ENCODE data around the gene ARFGAP1. TPM values are rescaled to one million over a fixed set of nuclear protein-coding genes. Genes with fewer than 3 reads are reported as not detected.
"Not testable (repeated sequence)": the region's sequence is repeated elsewhere in the genome, so short reads cannot be mapped to it uniquely, and the experiment has no call there.

ARFGAP1 gene
- total and polyA plus RNA-seq, 2 donors: 36.3 to 111 TPM

- Histone ChIP-seq H3K4me3 (ENCODE audit: low read length in 2 of 2) (no peak overlapping the region), H3K4me1 (ENCODE audit: control insufficient read depth in 2 of 2, insufficient read depth in 2 of 2, low read length in 2 of 2) (no peaks in the 10 kb centered on the region), H3K27me3 (ENCODE audit: control insufficient read depth in 2 of 2, insufficient read depth in 1 of 2, low read length in 1 of 2) (peaks cover 29 to 74% of the 10 kb centered on the region in 2 donors), H3K36me3 (ENCODE audit: control insufficient read depth in 2 of 2, insufficient read depth in 2 of 2, low read length in 1 of 2) (no peaks in the 10 kb centered on the region), H3K9me3 (ENCODE audit: control insufficient read depth in 2 of 2, insufficient read depth in 1 of 2, low read length in 1 of 2) (no peaks in the 10 kb centered on the region), H3K27ac (ENCODE audit: low read depth in 1 of 2, low read length in 1 of 2) (no peak overlapping the region)
- WGBS: 81% methylated on average over 24 of the region's 24 CpGs
- DNase-seq (ENCODE audit: low read depth in 6 of 9, low spot score in 9 of 9): no peak
These were observed 24.9 kb upstream of the ARFGAP1 start for GRCh38 chr20:63247671-63248228.

GRCh38 chr20:63248835-63249591 is 23.6 kb upstream of the ARFGAP1 start:
- Histone ChIP-seq H3K4me1 (ENCODE audit: control insufficient read depth in 2 of 2, insufficient read depth in 2 of 2, low read length in 2 of 2) (no peaks in the 10 kb centered on the region), H3K36me3 (ENCODE audit: control insufficient read depth in 2 of 2, insufficient read depth in 2 of 2, low read length in 1 of 2) (no peaks in the 10 kb centered on the region), H3K27me3 (ENCODE audit: control insufficient read depth in 2 of 2, insufficient read depth in 1 of 2, low read length in 1 of 2) (peaks cover 41 to 84% of the 10 kb centered on the region in 2 donors), H3K27ac (ENCODE audit: low read depth in 1 of 2, low read length in 1 of 2) (no peak overlapping the region), H3K9me3 (ENCODE audit: control insufficient read depth in 2 of 2, insufficient read depth in 1 of 2, low read length in 1 of 2) (no peaks in the 10 kb centered on the region), H3K4me3 (ENCODE audit: low read length in 2 of 2) (no peak overlapping the region)
- WGBS: 82% methylated on average over 25 of the region's 25 CpGs
- DNase-seq (ENCODE audit: low read depth in 6 of 9, low spot score in 9 of 9): no peak

- WGBS: 93% methylated on average over 15 of the region's 15 CpGs
- H3K4me1 ChIP-seq (ENCODE audit: control insufficient read depth in 2 of 2, insufficient read depth in 2 of 2, low read length in 2 of 2): no peaks in the 10 kb centered on the region
- no peaks in the 10 kb centered on the region for H3K9me3 ChIP-seq (ENCODE audit: control insufficient read depth in 2 of 2, insufficient read depth in 1 of 2, low read length in 1 of 2)
- no peak for DNase-seq (ENCODE audit: low read depth in 6 of 9, low spot score in 9 of 9)
- H3K36me3 ChIP-seq (ENCODE audit: control insufficient read depth in 2 of 2, insufficient read depth in 2 of 2, low read length in 1 of 2): no peaks in the 10 kb centered on the region
- no peak overlapping the region for H3K4me3 ChIP-seq (ENCODE audit: low read length in 2 of 2)
- peaks cover 50 to 86% of the 10 kb centered on the region in 2 donors for H3K27me3 ChIP-seq (ENCODE audit: control insufficient read depth in 2 of 2, insufficient read depth in 1 of 2, low read length in 1 of 2)
- no peak overlapping the region for H3K27ac ChIP-seq (ENCODE audit: low read depth in 1 of 2, low read length in 1 of 2)
These were observed 22.7 kb upstream of the ARFGAP1 start for GRCh38 chr20:63249891-63250290.

- not testable (repeated sequence) for H3K36me3 ChIP-seq (ENCODE audit: control insufficient read depth in 2 of 2, insufficient read depth in 2 of 2, low read length in 1 of 2); H3K4me3 ChIP-seq (ENCODE audit: low read length in 2 of 2); H3K4me1 ChIP-seq (ENCODE audit: control insufficient read depth in 2 of 2, insufficient read depth in 2 of 2, low read length in 2 of 2); DNase-seq (ENCODE audit: low read depth in 6 of 9, low spot score in 9 of 9); H3K9me3 ChIP-seq (ENCODE audit: control insufficient read depth in 2 of 2, insufficient read depth in 1 of 2, low read length in 1 of 2); H3K27ac ChIP-seq (ENCODE audit: low read depth in 1 of 2, low read length in 1 of 2)
- H3K27me3 ChIP-seq (ENCODE audit: control insufficient read depth in 2 of 2, insufficient read depth in 1 of 2, low read length in 1 of 2): peaks cover 62 to 91% of the 10 kb centered on the region in 2 donors
- WGBS: 41% methylated on average over 12 of the region's 14 CpGs
These were observed 21.3 kb upstream of the ARFGAP1 start for GRCh38 chr20:63251350-63251749.

- peaks cover 62 to 90% of the 10 kb centered on the region in 2 donors for H3K27me3 ChIP-seq (ENCODE audit: control insufficient read depth in 2 of 2, insufficient read depth in 1 of 2, low read length in 1 of 2)
- 68% methylated on average over 8 of the region's 8 CpGs for WGBS
- H3K9me3 ChIP-seq (ENCODE audit: control insufficient read depth in 2 of 2, insufficient read depth in 1 of 2, low read length in 1 of 2): no peaks in the 10 kb centered on the region
- no peak overlapping the region for H3K4me3 ChIP-seq (ENCODE audit: low read length in 2 of 2)
- H3K4me1 ChIP-seq (ENCODE audit: control insufficient read depth in 2 of 2, insufficient read depth in 2 of 2, low read length in 2 of 2): no peaks in the 10 kb centered on the region
- H3K36me3 ChIP-seq (ENCODE audit: control insufficient read depth in 2 of 2, insufficient read depth in 2 of 2, low read length in 1 of 2): no peaks in the 10 kb centered on the region
- no peak for DNase-seq (ENCODE audit: low read depth in 6 of 9, low spot score in 9 of 9)
- H3K27ac ChIP-seq (ENCODE audit: low read depth in 1 of 2, low read length in 1 of 2): no peak overlapping the region
These were observed 20.3 kb upstream of the ARFGAP1 start for GRCh38 chr20:63252284-63252711.

GRCh38 chr20:63253065-63253437 is 19.6 kb upstream of the ARFGAP1 start:
- peaks cover 0 to 3% of the 10 kb centered on the region in 2 donors for H3K4me1 ChIP-seq (ENCODE audit: control insufficient read depth in 2 of 2, insufficient read depth in 2 of 2, low read length in 2 of 2)
- no peaks in the 10 kb centered on the region for H3K9me3 ChIP-seq (ENCODE audit: control insufficient read depth in 2 of 2, insufficient read depth in 1 of 2, low read length in 1 of 2)
- peaks cover 58 to 87% of the 10 kb centered on the region in 2 donors for H3K27me3 ChIP-seq (ENCODE audit: control insufficient read depth in 2 of 2, insufficient read depth in 1 of 2, low read length in 1 of 2)
- no peak for DNase-seq (ENCODE audit: low read depth in 6 of 9, low spot score in 9 of 9)
- WGBS: 13% methylated on average over 16 of the region's 16 CpGs
- no peak overlapping the region for H3K4me3 ChIP-seq (ENCODE audit: low read length in 2 of 2)
- no peak overlapping the region for H3K27ac ChIP-seq (ENCODE audit: low read depth in 1 of 2, low read length in 1 of 2)
- H3K36me3 ChIP-seq (ENCODE audit: control insufficient read depth in 2 of 2, insufficient read depth in 2 of 2, low read length in 1 of 2): no peaks in the 10 kb centered on the region

GRCh38 chr20:63253438-63254231 is 19.0 kb upstream of the ARFGAP1 start:
- Histone ChIP-seq H3K27me3 (ENCODE audit: control insufficient read depth in 2 of 2, insufficient read depth in 1 of 2, low read length in 1 of 2) (peaks cover 54 to 87% of the 10 kb centered on the region in 2 donors), H3K27ac (ENCODE audit: low read depth in 1 of 2, low read length in 1 of 2) (no peak overlapping the region), H3K9me3 (ENCODE audit: control insufficient read depth in 2 of 2, insufficient read depth in 1 of 2, low read length in 1 of 2) (no peaks in the 10 kb centered on the region), H3K4me1 (ENCODE audit: control insufficient read depth in 2 of 2, insufficient read depth in 2 of 2, low read length in 2 of 2) (peaks cover 0 to 9% of the 10 kb centered on the region in 2 donors), H3K4me3 (ENCODE audit: low read length in 2 of 2) (peak overlapping the region in 1 of 2 donors; percentile 7), H3K36me3 (ENCODE audit: control insufficient read depth in 2 of 2, insufficient read depth in 2 of 2, low read length in 1 of 2) (no peaks in the 10 kb centered on the region)
- WGBS: 3% methylated on average over 89 of the region's 89 CpGs
- DNase-seq (ENCODE audit: low read depth in 6 of 9, low spot score in 9 of 9): no peak

- 5% methylated on average over 45 of the region's 46 CpGs for WGBS
- Histone ChIP-seq H3K27me3 (ENCODE audit: control insufficient read depth in 2 of 2, insufficient read depth in 1 of 2, low read length in 1 of 2) (peaks cover 54 to 87% of the 10 kb centered on the region in 2 donors), H3K4me3 (ENCODE audit: low read length in 2 of 2) (peak within 1 kb of the TSS in 1 of 2 donors; percentile 7), H3K4me1 (ENCODE audit: control insufficient read depth in 2 of 2, insufficient read depth in 2 of 2, low read length in 2 of 2) (peaks cover 0 to 12% of the 10 kb centered on the region in 2 donors), H3K27ac (ENCODE audit: low read depth in 1 of 2, low read length in 1 of 2) (no peak within 1 kb of the TSS), H3K36me3 (ENCODE audit: control insufficient read depth in 2 of 2, insufficient read depth in 2 of 2, low read length in 1 of 2) (no peaks in the 10 kb centered on the region), H3K9me3 (ENCODE audit: control insufficient read depth in 2 of 2, insufficient read depth in 1 of 2, low read length in 1 of 2) (no peaks in the 10 kb centered on the region)
- DNase-seq (ENCODE audit: low read depth in 6 of 9, low spot score in 9 of 9): no peak
These were observed 18.4 kb upstream of the ARFGAP1 start, which contains the start of gene NKAIN4 for GRCh38 chr20:63254232-63254605. NKAIN4 (minus strand) TSS chr20:63254463; CDS start chr20:63254450, 13 bp downstream.

Data from thymus (tissue), 11 donors.